DMS153 treated with DMSO at 0.1 percent for 48 hours (cell line): ENCODE data around the gene SMYD3.

Experiments
- DNase-seq: peaks from one replicate; lab custom pipeline; 2025; ENCODE audit not compliant: unreplicated experiment; lab: John Stamatoyannopoulos, UW

Gene SMYD3

DNA sequence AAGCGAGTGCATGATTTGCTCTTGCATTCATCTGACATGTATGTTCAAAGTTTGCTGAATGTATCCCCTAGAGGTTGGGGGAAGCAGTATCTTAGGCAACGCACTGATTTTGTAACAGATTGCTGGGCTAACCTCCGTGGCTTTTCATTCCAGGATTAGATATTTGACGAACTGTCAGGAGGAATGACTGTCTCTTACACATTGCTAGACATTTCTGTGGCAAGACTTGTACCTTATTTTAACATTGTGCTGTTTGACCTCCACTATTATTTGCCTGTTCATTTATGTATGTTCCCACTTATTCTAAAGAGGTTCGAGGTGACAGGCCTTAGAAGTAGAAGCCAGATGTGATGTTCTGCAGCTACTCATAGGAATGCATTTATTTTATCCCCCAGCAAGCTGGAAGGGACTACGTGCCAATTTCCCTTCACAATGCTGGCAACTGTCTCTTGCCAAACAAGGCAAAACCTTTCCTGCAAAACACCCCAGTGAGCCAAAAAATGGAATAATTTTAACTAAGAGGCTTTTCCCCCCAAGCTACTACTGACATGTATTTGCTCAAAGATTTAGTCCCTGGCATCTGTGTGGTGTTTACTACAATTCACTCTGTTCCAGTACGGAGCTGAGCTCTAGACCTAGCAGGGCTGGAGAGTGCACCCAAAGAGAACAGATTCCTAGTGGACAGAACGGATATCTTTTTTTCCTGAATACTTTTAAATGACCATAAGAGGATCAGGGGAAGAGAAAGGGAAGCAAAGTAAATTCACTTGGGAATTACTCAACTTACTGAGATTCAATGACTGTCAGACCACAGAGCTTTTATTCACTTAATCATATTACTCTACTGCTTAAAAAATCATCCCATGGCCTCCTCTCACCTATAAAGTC is 646.2 kb downstream of the SMYD3 start:
- no peak for DNase-seq

DNA sequence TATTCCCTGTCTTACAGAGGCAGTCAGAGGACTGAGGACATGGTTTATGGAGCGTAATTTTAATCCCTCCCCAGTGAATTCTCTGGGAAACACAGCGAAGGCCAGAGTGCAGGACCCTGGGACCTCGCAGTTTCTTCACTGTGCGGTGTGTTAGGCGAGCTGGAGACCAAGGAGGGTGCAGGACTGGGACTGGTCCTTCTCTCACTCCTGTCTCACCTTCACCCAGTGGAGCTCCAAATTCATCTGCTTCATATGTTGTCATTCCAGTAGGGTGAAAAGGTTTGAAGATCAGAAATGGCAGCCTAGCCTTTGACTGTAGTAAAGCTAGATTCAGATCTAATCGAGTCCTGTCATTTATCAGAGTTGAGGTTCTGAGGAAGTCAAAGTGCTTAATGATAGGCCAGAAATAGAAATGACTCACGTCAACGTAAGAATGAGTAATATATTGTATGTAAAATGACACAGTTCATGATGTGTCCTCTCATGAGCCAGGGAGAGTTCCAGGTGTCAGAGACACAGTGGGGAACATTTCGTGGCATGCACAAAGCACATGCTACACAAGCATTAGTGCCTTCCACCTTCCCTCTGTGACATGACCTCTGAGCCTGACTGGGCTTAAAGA is 647.5 kb downstream of the SMYD3 start:
- no peak for DNase-seq

DNA sequence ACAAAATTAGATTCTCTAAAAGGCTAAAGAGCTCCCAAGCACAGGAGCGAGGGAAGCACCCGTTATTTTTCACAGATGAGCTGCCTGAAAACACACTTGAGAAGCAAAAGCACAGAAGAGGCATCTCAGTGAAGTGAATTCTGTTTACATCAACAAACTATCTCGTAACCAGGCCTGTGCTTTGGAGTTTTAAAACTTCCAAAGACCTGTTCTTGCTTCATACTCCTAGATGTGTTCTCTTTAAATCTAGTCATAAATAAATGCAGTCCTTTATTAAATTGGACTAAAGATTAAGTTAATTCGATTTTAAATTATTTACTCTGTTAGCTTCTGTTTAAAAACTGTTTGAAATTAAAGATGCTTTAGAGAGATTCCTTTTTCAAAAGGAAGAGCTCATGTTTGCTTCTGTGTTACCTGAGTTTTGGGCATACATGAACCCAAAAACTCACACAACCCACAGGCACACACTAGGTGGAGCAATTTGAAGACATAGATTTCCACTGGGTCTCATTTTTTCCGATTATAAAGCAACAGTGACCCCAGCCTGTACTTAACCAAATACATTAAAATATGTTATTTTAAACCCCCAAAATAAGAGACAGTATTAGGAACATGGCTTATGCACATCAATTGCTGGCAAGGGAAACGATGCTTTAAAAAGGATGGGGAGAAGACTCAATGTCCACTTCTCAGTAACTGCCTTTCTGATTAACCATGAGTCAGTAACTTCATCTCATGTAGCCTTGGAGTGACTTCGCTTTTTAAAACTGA is 648.2 kb downstream of the SMYD3 start:
- DNase-seq = no peak

DNA sequence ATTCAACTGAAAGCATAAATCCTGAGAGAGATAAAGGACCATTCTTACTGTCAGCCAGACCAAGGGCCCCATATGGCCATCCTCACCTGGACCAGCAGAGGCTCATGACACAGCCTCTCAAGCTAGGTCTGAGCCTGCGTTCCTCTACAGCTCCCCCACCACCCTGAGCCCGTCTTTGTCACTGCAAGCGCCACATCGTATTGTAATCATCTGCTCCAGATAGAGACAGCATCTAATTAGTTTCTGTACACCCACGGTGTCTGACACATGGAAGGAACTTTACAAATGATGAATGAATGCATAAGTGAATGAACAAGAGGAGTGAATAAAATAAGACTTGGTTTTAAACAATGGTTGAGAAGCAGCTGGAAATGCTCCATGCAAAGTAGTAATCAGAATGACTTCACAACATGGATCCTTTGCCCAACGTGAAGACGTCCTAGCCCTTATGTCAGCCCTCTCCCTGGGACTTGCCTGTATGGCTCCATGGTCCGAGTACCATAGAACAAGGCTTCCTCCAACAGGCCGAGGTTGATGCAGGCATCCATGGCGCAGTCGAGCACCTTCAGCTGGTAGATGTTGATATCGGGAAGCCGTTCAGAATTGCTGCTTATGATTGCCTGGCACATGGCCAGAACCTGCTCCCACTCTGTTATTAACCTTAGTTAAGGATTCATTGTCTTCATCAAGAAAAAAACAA is 648.9 kb downstream of the SMYD3 start:
- DNase-seq = no peak

DNA sequence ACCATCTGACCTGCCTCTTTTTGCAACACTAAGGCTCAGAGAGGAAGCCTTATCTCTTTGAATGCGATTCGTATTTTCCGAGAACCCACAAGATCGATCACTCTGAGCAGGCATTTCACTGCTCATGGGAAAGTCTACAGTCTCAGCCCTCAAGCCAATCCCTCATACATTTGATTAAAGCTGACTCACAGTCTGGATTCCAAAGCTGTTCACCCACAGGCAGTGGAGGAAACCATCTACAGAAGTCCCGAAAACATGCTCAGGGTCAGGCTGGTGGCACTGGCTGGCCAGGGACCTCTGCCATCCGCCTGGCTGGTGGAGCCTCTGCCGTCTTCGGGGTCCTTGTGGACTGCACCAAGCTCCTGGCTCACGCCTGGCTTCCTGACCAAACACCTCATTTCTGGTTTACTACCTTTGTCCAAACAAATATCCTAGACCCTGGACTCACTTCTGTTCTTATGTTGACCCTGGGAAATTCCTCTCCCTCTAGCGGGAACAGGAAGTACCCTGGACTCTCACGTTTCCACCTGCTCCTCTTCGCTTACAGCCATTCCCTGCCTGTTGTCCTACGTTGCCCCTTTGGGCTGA is 650.0 kb downstream of the SMYD3 start:
- no peak for DNase-seq

DNA sequence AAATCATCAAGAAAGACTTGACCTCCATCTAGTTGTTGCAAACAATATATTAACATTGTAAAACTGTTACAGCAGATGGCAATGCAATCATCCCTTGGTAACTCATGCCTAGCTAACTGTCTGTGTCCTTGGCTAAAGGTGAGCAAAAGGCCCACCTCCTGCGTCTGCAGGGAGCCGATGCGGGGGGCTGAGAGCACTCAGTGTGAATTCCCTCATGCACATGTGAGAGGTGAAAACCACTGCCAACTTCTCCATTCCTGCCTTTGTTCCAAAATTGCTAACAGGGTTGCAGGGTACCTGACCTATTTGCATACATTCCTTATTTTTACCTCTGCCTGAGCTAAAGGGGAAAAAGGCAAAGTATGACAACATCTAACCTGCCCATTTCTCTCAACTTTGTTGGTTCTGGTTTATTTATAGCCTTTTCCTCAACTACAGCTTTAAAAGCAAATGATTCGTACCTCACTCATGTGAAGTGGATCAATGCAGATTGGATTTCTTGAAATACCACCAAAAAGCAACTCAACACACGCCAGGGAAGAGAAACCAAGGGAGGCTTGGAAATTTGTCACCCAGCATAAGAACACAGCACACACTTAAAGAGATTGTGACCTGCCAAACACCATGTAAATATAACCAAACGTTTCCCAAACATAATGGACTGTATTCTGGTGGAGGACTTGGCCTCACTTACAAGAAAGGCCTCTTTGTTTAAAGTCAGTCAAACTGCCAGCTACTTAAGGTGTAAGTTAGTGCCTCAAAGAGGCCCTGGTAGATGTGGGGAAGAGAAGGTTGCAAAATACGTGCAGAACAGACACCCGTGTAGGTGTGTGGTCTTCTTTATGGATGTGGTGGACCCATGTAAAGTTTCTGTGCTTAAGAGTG is 651.0 kb downstream of the SMYD3 start:
- no peak for DNase-seq

DNA sequence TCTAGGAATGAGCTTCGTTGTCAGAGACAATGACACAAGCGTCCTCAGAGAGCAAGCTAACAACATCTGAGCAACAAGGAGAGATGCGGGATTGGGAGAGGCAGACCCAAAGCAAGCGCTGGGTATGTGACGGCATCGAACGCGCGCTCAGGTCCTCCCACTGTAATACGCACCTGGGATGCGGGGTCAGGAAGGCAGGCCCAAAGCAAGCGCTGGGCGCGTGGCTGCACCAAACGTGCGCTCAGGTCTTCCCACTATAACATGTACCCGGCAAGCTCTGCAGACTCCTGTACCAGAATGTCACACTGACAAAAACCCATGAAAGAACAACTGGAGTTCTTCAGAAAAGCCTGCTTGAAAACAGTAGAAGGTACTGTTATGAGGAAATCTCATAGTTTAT is 653.8 kb downstream of the SMYD3 start:
- DNase-seq = no peak

DNA sequence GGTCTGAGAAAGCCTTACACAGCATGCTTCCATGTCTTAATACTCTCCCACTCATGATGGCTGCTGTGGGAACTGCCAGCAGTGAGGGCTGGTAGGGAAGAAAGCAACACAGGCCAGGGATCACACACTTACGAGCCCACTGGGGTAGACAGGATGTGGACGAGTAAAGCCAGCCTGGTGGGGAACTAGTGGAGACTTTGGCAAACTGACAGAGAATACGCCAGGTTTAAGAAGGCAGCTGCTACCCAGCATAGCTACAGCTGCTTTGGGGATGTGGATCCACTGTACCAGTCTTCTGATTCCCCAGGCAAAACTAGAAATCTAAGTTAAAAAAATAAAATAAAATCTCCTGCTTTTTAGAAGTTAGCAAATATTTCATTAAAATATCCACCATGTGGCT is 664.0 kb downstream of the SMYD3 start:
- no peak for DNase-seq

DNA sequence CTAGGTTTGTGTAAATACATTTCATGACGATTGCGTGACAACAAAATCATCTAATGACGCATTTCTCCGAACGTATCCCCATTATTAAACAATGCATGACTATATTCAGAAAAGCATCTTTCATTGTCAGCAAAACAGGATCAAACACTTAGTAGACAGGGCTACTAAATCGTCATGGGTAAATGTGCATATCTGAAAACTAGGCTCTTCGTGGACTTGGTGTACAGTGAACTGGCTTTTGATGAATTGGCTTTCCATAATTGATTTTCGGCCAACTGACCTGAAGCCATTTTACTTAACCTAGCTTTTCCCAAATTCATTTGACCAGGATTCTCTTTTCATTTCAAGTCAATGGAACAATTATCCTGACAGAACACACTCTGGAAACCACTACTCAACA is 665.0 kb downstream of the SMYD3 start:
- no peak for DNase-seq

DNA sequence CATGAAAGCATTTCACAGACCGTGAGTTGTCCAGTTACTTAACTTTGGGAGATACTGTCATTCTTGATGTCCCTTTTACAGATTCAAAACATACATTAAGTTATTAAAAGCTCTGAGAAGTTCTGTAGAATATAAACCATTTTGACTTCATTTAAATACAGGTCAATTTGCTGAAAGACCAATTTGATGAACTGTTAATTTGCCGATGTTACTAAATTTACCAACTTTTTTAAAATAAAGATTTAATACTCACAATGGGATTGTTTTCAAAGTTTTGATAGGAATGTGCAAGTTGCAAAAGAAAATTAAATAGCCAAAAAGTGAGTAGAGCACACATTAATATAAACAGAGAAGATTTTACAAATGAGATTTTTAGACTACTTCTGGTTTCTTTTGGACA is 666.1 kb downstream of the SMYD3 start:
- no peak for DNase-seq

DNA sequence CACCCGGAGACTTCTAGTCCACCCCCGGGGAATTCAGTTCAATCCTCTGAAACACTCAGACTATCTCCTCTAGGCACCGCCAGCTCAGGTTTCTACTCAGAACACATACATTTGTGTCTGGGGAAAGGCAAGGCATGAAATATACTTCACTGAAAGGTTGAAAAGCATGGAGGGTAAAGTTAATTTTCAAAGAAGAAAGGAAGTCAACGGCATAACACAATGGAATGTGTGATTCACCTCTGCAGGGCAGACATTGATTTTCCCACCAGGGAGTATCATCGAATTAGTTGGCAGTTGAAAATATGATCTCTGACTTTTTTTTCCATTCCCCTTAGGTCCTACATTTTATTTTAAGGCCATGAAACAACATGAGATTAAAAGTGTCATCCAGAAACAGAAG is 669.4 kb downstream of the SMYD3 start:
- no peak for DNase-seq

DNA sequence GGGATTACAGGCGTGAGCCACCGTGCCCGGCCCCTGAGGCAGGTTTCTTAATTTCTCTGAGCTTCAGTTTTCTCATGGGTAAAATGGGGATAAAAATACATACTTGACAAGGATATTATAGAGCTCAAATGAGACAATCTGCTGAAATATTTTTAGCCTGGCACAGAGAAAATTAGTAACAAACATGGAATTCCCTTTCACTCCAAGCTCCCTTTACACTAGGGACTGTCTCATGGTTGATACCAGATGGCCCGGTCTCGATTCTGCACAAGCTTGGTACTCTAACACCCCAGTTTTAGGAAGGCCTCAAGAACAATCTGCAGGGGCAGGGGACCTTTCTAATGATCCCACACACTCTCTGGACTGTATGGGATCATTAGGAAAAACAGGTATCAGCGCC is 671.7 kb downstream of the SMYD3 start:
- no peak for DNase-seq

DNA sequence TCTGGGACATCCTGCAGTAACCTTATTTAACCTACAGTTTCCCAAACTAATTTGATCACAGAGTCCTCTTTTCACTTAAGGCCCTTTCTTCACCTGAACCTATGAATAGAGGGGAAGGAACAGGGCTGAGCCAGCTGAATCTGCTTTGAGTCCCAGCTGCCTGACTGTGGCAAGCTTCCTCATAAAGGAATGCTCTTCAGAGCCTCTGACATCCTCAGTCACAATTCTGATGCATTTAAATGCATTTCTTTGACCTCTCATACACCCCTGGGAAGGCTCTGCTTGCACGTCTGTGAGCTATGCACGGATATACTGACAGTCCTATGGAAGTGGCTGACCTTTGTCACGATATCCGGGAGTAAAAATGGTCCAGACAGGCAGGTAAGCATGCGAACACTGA is 673.1 kb downstream of the SMYD3 start:
- DNase-seq = no peak

DNA sequence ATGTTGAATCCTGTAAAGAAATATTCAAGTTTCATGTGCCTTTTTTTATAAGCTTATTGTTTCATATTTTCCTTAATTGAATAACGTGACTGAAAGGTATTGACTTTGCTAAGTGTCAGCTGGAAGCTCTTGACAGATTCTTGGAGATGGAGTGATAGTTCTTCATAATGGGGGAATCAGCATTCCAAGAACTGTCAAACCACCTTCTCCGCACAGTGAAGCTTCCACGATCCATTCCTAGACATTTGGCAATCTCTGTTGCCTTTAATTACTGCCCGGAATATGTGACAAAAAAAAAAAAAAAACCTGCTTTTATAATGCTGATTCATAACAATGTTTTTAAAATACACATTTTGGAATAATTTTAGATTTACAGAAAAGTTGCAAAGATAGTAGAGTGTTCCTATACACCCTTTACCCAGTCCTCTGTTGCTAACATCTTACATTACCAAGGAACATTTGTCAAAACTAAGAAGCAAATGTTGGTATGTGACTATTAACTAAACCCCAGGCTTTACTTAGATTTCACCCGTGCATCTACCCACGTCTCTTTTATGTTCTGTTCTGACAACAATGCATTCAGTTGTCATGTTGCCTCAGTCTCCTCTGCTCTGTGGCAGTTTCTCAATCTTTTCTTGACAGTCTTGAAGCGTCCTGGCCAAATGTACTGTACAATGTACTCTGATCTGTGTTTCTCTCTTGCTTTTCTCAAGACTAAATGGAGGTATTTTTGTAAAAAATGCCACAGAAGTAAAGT is 674.1 kb downstream of the SMYD3 start:
- DNase-seq = no peak

DNA sequence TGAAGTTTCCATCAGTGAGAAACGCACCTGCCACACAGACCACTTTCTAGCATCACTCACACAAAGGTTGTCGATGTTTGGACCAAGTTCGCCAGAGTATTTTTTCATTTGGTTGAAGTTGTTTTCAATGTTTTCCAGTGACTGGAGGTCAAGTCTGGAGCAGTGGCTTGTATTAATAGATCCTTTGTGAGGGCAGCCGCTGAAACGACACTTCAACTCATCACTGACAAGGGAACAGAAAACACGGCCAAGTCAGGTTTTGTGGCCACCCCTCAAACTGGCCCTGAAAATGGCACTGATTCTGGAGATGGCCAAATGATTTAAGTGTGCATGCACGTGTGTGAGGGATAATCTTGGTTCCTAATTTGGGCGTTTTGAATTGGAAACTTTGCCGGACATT is 675.6 kb downstream of the SMYD3 start:
- no peak for DNase-seq

DNA sequence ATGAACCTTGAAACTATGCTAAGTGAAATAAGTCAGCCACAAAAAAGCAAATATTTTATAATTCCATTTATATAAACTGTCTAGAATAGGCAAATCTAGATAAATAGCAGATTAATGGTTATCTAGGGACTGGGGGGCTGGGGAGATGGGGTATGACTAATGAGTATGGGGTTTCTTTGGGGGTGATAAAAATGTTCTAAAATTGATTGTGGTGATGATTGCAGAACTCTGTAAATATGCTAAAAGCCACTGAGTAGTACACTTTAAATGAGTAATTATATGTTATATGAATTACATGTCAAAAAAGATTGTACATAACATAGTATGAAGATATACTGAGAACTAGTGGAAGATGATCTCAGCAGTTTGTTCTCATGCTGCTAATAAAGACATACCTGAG is 677.3 kb downstream of the SMYD3 start:
- no peak for DNase-seq

DNA sequence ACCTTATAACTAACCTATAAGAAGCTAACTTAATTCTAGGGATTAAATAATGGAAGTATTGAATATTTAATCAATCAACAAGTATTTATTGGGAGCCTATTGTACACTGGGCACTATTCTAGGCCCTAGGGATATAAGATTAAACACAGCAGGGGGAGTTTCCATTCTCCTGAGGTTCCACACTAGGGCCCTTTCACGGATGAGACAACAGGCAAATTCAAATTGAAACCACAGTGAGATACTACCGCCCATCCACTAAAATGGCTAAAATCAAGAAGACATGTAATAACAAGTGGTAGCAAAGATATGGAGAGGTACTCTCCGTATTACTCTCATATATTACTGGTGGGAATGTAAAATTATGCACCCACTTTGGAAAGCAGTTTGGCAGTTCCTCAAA is 677.9 kb downstream of the SMYD3 start:
- no peak for DNase-seq

DNA sequence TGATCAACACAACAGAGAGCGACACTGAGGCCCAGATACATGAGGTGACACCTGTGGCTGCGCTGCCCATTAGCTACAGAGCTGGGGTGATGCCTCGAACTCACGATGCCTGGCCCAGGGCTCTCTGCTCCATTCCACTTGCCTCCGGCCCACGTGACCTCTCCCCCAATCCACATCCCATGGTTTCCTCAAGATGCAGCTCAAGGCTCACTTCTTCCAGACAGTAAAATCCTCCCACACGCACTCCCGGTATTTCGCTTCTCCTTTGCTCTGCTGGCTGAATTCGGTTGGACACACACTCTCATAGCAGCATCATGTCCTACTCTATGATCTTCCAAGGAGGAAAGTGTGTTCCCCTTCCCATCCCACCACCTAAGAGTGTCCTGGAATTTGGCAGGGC is 679.8 kb downstream of the SMYD3 start:
- DNase-seq = no peak
